ENCODE measurements around the gene TTC27.

TTC27 gene

DNA sequence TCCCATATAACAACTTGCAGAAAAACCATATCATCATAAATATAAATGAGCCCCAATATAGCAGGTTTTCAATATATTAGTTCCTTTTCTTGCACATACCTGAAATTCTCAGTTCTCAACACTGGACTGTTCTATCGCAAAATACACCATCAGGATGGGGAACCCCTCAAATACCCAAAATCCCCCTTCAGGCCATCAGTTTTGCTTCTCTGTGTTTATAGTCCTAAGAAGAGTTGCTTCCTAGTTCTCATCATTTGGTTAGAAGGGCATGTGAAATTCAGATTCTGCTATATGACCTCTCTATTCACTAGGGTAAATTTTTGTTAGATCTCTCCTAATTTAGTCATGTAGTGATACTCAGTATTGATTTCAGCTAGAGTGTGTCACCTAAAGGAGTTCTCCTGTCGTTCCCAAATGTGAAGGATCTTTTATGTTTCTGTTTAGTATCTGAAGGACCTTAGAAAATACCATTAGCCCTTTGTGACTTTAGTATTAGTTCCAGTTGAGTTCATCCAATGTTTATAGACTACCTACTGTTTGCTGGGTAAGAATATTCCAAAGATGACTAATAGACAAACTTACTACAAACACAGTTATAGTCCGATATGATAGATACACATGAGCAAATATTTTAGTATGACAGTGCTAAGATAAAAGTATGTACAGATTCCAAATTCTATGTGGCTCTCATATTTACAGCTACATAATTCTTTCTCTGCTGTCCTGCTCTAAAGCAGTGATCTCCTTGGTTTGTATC, 115.8 kb downstream of the TTC27 start:
- in situ Hi-C loops (cut with MboI; ENCODE audit: low pct_unique_long_range_greater_than_20kb, low sequenced_read_pairs, unreplicated experiment), result no loop called here
- TF ChIP-seq, protein P1, sequence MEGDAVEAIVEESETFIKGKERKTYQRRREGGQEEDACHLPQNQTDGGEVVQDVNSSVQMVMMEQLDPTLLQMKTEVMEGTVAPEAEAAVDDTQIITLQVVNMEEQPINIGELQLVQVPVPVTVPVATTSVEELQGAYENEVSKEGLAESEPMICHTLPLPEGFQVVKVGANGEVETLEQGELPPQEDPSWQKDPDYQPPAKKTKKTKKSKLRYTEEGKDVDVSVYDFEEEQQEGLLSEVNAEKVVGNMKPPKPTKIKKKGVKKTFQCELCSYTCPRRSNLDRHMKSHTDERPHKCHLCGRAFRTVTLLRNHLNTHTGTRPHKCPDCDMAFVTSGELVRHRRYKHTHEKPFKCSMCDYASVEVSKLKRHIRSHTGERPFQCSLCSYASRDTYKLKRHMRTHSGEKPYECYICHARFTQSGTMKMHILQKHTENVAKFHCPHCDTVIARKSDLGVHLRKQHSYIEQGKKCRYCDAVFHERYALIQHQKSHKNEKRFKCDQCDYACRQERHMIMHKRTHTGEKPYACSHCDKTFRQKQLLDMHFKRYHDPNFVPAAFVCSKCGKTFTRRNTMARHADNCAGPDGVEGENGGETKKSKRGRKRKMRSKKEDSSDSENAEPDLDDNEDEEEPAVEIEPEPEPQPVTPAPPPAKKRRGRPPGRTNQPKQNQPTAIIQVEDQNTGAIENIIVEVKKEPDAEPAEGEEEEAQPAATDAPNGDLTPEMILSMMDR (IDR thresholded peaks at IDR 0.05; ENCODE audit: extremely low read depth, insufficient read depth, missing control alignments), result no peak
- peak; percentile 40 for DNase-seq (ENCODE audit: low spot score)

DNA sequence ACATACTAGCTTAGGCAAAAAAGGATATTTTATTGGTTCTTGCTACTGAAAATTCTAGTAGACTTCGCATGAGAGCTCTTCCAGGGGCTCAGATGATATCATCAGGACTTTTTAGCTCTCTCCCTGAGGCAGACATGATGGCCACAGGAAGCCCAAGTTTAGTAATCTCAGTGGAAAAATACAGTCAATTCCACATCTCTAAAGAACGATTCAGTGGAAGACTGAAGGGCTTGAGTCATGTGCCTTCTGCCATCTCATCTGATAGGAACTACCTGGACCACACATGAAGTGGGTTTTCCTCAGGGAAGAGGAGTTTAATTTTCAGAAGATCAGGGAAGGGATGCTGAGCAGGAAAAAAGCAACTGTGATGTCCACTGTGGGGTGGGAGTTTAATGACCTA, 117.3 kb downstream of the TTC27 start:
- TF ChIP-seq, protein P1 (IDR thresholded peaks at IDR 0.05; ENCODE audit: extremely low read depth, insufficient read depth, missing control alignments), result no peak
- DNase-seq (ENCODE audit: low spot score), result no peak
- in situ Hi-C loops (cut with MboI; ENCODE audit: low pct_unique_long_range_greater_than_20kb, low sequenced_read_pairs, unreplicated experiment), result no loop called here

- no peak for DNase-seq (ENCODE audit: low spot score)
- in situ Hi-C loops (cut with MboI; ENCODE audit: low pct_unique_long_range_greater_than_20kb, low sequenced_read_pairs, unreplicated experiment), result no loop called here
- TF ChIP-seq, protein P1 (IDR thresholded peaks at IDR 0.05; ENCODE audit: extremely low read depth, insufficient read depth, missing control alignments), result no peak
Observed at GRCh38 chr2:32745675-32746074, 117.8 kb downstream of the TTC27 start.

GRCh38 chr2:32746669-32747068, 118.8 kb downstream of the TTC27 start:
- no peak for DNase-seq (ENCODE audit: low spot score)
- in situ Hi-C loops (cut with MboI; ENCODE audit: low pct_unique_long_range_greater_than_20kb, low sequenced_read_pairs, unreplicated experiment), result no loop called here

DNA sequence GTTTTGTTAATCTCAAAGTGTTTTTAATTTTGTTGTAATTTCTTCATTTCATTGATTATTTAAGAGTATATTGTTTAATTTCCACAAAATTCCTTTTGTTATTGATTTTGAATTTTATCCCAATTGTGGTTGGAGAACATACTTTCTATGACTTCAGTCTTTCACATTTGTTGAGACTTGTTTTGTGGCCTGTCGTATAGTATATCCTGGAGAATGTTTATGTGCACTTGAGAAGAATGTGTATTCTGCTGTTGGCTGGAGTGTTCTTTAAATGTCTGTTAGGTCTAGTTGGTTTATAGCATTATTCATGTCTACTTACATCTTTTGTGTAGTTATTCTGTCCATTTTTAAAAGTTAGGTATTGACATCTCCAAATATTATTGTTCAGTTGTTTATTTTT, 120.3 kb downstream of the TTC27 start:
- TF ChIP-seq, protein P1 (IDR thresholded peaks at IDR 0.05; ENCODE audit: extremely low read depth, insufficient read depth, missing control alignments), result no peak
- DNase-seq (ENCODE audit: low spot score), result no peak
- in situ Hi-C loops (cut with MboI; ENCODE audit: low pct_unique_long_range_greater_than_20kb, low sequenced_read_pairs, unreplicated experiment), result no loop called here

More at GRCh38 chr2:32746669-32747068, 118.8 kb downstream of the TTC27 start:
- TF ChIP-seq, protein P1 (IDR thresholded peaks at IDR 0.05; ENCODE audit: extremely low read depth, insufficient read depth, missing control alignments), result no peak

DNA sequence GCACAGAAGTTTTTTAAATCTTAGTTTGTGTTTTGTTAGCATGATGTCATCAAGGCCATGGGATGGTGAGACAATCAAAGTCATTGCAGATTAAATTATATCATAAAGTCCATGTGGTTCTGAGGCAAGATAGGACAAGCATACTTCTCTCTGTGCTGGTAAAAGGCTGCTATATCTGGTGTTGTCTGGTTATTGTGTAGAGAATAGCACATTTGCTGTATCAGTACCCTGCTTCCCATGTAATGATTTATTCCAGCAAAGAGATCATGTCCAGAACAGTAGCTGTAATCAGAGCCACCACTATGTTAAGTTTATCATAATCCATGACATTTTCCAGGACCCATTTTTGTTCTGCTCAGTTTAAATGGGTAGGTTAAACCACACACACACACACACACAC, 123.0 kb downstream of the TTC27 start:
- in situ Hi-C loops (cut with MboI; ENCODE audit: low pct_unique_long_range_greater_than_20kb, low sequenced_read_pairs, unreplicated experiment), result no loop called here
- TF ChIP-seq, protein P1 (IDR thresholded peaks at IDR 0.05; ENCODE audit: extremely low read depth, insufficient read depth, missing control alignments), result no peak

More for the DNA sequence above, 123.0 kb downstream of the TTC27 start:
- DNase-seq (ENCODE audit: low spot score), result no peak

All from GM13977 (cell line).